ENCODE results near the gene AGMAT.

GRCh38 chr1:15625056-15625917, 40.4 kb upstream of the AGMAT start:
- TF ChIP-seq CTCF (IDR thresholded peaks at IDR 0.05; ENCODE audit: insufficient read depth, low read length, poor library complexity, severe bottlenecking) (no peak), EZH2phosphoT487 (conservative IDR thresholded peaks at IDR 0.05; ENCODE audit: low read length) (no peak)

All from SU-DHL-6 (cell line).